H1 (cell line): ENCODE measurements around the gene TEX11. TPM values are rescaled to one million over a fixed set of nuclear protein-coding genes. Genes with fewer than 3 reads are reported as not detected.
A peak's percentile ranks its signal among the peaks of the same experiment; 100 is the strongest.

Experiments
- CTCF ChIA-PET: fragments of 300-600 bp; sonication (Branson Sonifier 250); formaldehyde crosslinking; loops from one replicate; lab custom pipeline; 2021; ENCODE audit not compliant: partially characterized antibody; lab: Charles Lee
- POLR2A ChIA-PET: fragments of 300-600 bp; sonication (Branson Sonifier 250); formaldehyde crosslinking; loops from one replicate; lab custom pipeline; 2021; ENCODE audit warnings: inconsistent platforms; ENCODE audit not compliant: partially characterized antibody; lab: Charles Lee
- DNase-seq, 2 experiments: peaks; one replicate each; pipeline versions ENCODE4 v3.0.0 to v3.0.0-alpha.2; 2010 to 2022; ENCODE audit warnings: low spot score in 2 of 2, low read depth in 1 of 2, mixed read lengths in 1 of 2
- FAIRE-seq: peaks from 2 replicates; lab custom pipeline; 2011; peaks lifted over from hg19 to GRCh38; lab: Jason Lieb, UNC
- H2AFZ ChIP-seq: 2 replicates; pipeline ENCODE4 v1.8.1; 2012; ENCODE audit warnings: low read length, inconsistent platforms
- H2AK5ac ChIP-seq: 2 replicates; pipeline ENCODE4 v1.6.1; 2013; ENCODE audit warnings: low read depth, low read length
- H2BK120ac ChIP-seq: replicated peaks from 2 replicates; pipeline ENCODE3; 2013; ENCODE audit warnings: low read depth, low read length, inconsistent platforms
- H2BK12ac ChIP-seq: 2 replicates; pipeline ENCODE4 v1.6.1; 2013; ENCODE audit warnings: low read depth, low read length
- H2BK15ac ChIP-seq: 2 replicates; pipeline ENCODE4 v1.6.1; 2013; ENCODE audit warnings: low read length
- H2BK20ac ChIP-seq: 2 replicates; pipeline ENCODE4 v1.6.1; 2013; ENCODE audit warnings: low read length
- H2BK5ac ChIP-seq: 2 replicates; pipeline ENCODE4 v1.6.1; 2013; ENCODE audit warnings: low read depth, low read length
- H3K14ac ChIP-seq: 2 replicates; pipeline ENCODE4 v1.6.1; 2013; ENCODE audit warnings: inconsistent platforms; ENCODE audit not compliant: insufficient read length
- H3K18ac ChIP-seq: 2 replicates; pipeline ENCODE4 v1.6.1; 2013; ENCODE audit warnings: low read length; ENCODE audit errors: extremely low read depth
- H3K23ac ChIP-seq: 2 replicates; pipeline ENCODE4 v1.6.1; 2013; ENCODE audit warnings: inconsistent platforms; ENCODE audit not compliant: insufficient read length
- H3K23me2 ChIP-seq: 2 replicates; pipeline ENCODE4 v1.6.1; 2013; ENCODE audit warnings: low read depth, low read length
- H3K27ac ChIP-seq: 2 replicates; pipeline ENCODE4 v1.6.1; 2011; ENCODE audit warnings: low read depth, low read length, inconsistent platforms
- H3K27me3 ChIP-seq, 4 experiments: replicated peaks in 1 of 4; 1 replicate in 1 of 4; 2 replicates in 3 of 4; pipeline versions ENCODE4 v1.6.1 to v1.8.1; 2011 to 2013; ENCODE audit warnings: low read length in 3 of 4, mild to moderate bottlenecking in 3 of 4, inconsistent platforms in 2 of 4, mixed read lengths in 2 of 4, moderate library complexity in 1 of 4; ENCODE audit not compliant: control insufficient read depth in 3 of 4, insufficient read depth in 3 of 4; ENCODE audit errors: extremely low read depth in 1 of 4
- H3K36me3 ChIP-seq, 4 experiments: 2 replicates each; pipeline versions ENCODE4 v1.6.1 to v1.8.1; 2011 to 2013; ENCODE audit warnings: mild to moderate bottlenecking in 4 of 4, low read length in 3 of 4, moderate library complexity in 2 of 4, control low read depth in 1 of 4, inconsistent platforms in 1 of 4; ENCODE audit not compliant: insufficient read depth in 4 of 4, control insufficient read depth in 2 of 4
- H3K4ac ChIP-seq: replicated peaks from 2 replicates; pipeline ENCODE3; 2013; ENCODE audit warnings: low read length, low read depth, mixed read lengths, inconsistent platforms; ENCODE audit not compliant: insufficient read length
- H3K4me1 ChIP-seq, 4 experiments: replicated peaks in 1 of 4; 1 replicate in 1 of 4; 2 replicates in 3 of 4; pipeline versions ENCODE4 v1.6.1 to v1.8.1; 2011 to 2013; ENCODE audit warnings: low read length in 3 of 4, inconsistent platforms in 2 of 4, mixed read lengths in 1 of 4; ENCODE audit not compliant: insufficient read depth in 4 of 4, control insufficient read depth in 3 of 4
- H3K4me2 ChIP-seq, 2 experiments: 2 replicates each; pipeline versions ENCODE4 v1.6.1 to v1.8.1; 2011 to 2013; ENCODE audit warnings: low read depth in 2 of 2, low read length in 2 of 2, control low read depth in 1 of 2, inconsistent platforms in 1 of 2, mild to moderate bottlenecking in 1 of 2; ENCODE audit not compliant: insufficient read depth in 1 of 2
- H3K4me3 ChIP-seq, 4 experiments: fragments of 200-600, 300-600 bp in 1 of 4; sonication (generic), shearing (Covaris generic), sonication (Bioruptor Twin) in 1 of 4; 2 replicates each; pipeline versions ENCODE4 v1.5.1 to v1.8.1; 2011 to 2016; ENCODE audit warnings: low read length in 4 of 4, low read depth in 3 of 4, control low read depth in 2 of 4, inconsistent platforms in 2 of 4, mild to moderate bottlenecking in 2 of 4, mixed read lengths in 1 of 4, moderate library complexity in 1 of 4; ENCODE audit not compliant: insufficient read depth in 2 of 4; ENCODE audit errors: extremely low read depth in 1 of 4
- H3K56ac ChIP-seq: replicated peaks from 2 replicates; pipeline ENCODE3; 2013; ENCODE audit warnings: low read depth, mild to moderate bottlenecking, mixed read lengths, low read length, inconsistent platforms; ENCODE audit not compliant: insufficient read length
- H3K79me1 ChIP-seq: 2 replicates; pipeline ENCODE4 v1.6.1; 2013; ENCODE audit warnings: low read depth, low read length, control low read depth
- H3K79me2 ChIP-seq, 2 experiments: 2 replicates each; pipeline versions ENCODE4 v1.6.1 to v1.8.1; 2012 to 2013; ENCODE audit warnings: low read length in 2 of 2, mild to moderate bottlenecking in 2 of 2, inconsistent platforms in 1 of 2; ENCODE audit not compliant: insufficient read depth in 2 of 2, control insufficient read depth in 1 of 2
- H3K9ac ChIP-seq, 4 experiments: replicated peaks in 1 of 4; 1 replicate in 1 of 4; 2 replicates in 3 of 4; pipeline versions ENCODE4 v1.6.1 to v1.8.1; 2011 to 2013; ENCODE audit warnings: low read depth in 3 of 4, low read length in 3 of 4, control low read depth in 2 of 4, mild to moderate bottlenecking in 2 of 4, moderate library complexity in 2 of 4, inconsistent platforms in 1 of 4; ENCODE audit errors: extremely low read depth in 1 of 4
- H3K9me3 ChIP-seq, 2 experiments: 2 replicates each; pipeline versions ENCODE4 v1.6.1 to v1.8.1; 2012 to 2013; ENCODE audit warnings: mild to moderate bottlenecking in 2 of 2, moderate library complexity in 2 of 2, control low read depth in 1 of 2, inconsistent platforms in 1 of 2, low read depth in 1 of 2, low read length in 1 of 2, mixed read lengths in 1 of 2; ENCODE audit not compliant: insufficient read depth in 2 of 2
- H4K20me1 ChIP-seq, 2 experiments: replicated peaks in 1 of 2; 2 replicates each; pipeline versions ENCODE3 to v1.8.1; 2011 to 2013; ENCODE audit warnings: inconsistent platforms in 2 of 2, low read length in 2 of 2, mild to moderate bottlenecking in 1 of 2; ENCODE audit not compliant: insufficient read depth in 2 of 2, control insufficient read depth in 1 of 2
- H4K5ac ChIP-seq: 2 replicates; pipeline ENCODE4 v1.6.1; 2013; ENCODE audit warnings: low read length, low read depth, mixed read lengths, inconsistent platforms; ENCODE audit not compliant: insufficient read length
- H4K8ac ChIP-seq: 2 replicates; pipeline ENCODE4 v1.8.0; 2013; ENCODE audit warnings: mild to moderate bottlenecking, moderate library complexity, low read length, inconsistent platforms; ENCODE audit not compliant: insufficient read depth; ENCODE audit errors: extremely low read depth
- H4K91ac ChIP-seq: replicated peaks from 2 replicates; pipeline ENCODE3; 2013; ENCODE audit warnings: low read length, mixed read lengths, inconsistent platforms; ENCODE audit not compliant: insufficient read length
- HDAC2 ChIP-seq, 2 experiments: fragments of 300-600 bp in 1 of 2; sonication (generic) in 1 of 2; IDR thresholded peaks; 2 replicates each; pipeline ENCODE4 v1.6.1; 2011 to 2012; ENCODE audit warnings: low read depth in 2 of 2, low read length in 2 of 2, mild to moderate bottlenecking in 2 of 2, moderate library complexity in 2 of 2, borderline replicate concordance in 1 of 2, inconsistent platforms in 1 of 2
- POLR2A ChIP-seq, 2 experiments: IDR thresholded peaks; 1 replicate in 1 of 2; 2 replicates in 1 of 2; pipeline ENCODE4 v1.6.1; 2011; ENCODE audit warnings: low read depth in 2 of 2, low read length in 2 of 2, mild to moderate bottlenecking in 2 of 2; ENCODE audit errors: control extremely low read depth in 1 of 2
- whole genome bisulfite sequencing, 2 experiments: shearing (Covaris generic) in 1 of 2; methylation state at CpG; one replicate each; pipeline versions ENCODE4 v1.1.6 to v1.1.7; 2013 to 2015; ENCODE audit warnings: low lambda C conversion rate in 2 of 2, mixed read lengths in 2 of 2, inconsistent platforms in 1 of 2, low coverage in 1 of 2, missing lambda C conversion rate in 1 of 2; ENCODE audit not compliant: insufficient replicate concordance in 2 of 2, insufficient coverage in 1 of 2, insufficient read length in 1 of 2; ENCODE audit errors: extremely low coverage in 1 of 2, missing lambda C conversion rate in 1 of 2; 5-methylcytosine and 5-hydroxymethylcytosine counted together
- polyA plus RNA-seq, 7 experiments: library from polyadenylated mRNA; depleted of rRNA in 3 of 7; stranded (reverse) in 5 of 7; unstranded in 2 of 7; fragments of >200 nt in 5 of 7; fragments of 200-250 nt in 2 of 7; gene quantifications; 1 replicate in 5 of 7; 2 replicates in 1 of 7; 4 replicates in 1 of 7; pipeline versions ENCODE4 v1.2.1 to v1.2.3, GENCODE V29; 2011 to 2013; ENCODE audit warnings: missing spikeins in 2 of 7, mixed read lengths in 2 of 7
- total RNA-seq: library from RNA; stranded (reverse); fragmentation: NEBNext Ultra II Directional; extraction: Animal tissue kit (Norgen Biotek cat#: 25700); gene quantifications from 2 replicates; pipeline ENCODE4 v1.2.1, GENCODE V29; 2021

The TEX11 gene
- total and polyA plus RNA-seq, 2 of the 8 experiments (the other 6 are each of a cell fraction or from before 2014, with no cell fraction given), result 0.11 to 0.74 TPM

- WGBS, 2 experiments, result 88% methylated on average over 6 of the region's 6 CpGs; no CpG with 5 or more reads in 1 of the 2 experiments
- no peak for FAIRE-seq
Observed at GRCh38 chrX:70924294-70924911, 15.9 kb upstream of the TEX11 start.

More at GRCh38 chrX:70924294-70924911, 15.9 kb upstream of the TEX11 start:
- peaks cover 4% of the 10 kb centered on the region for H3K79me1 ChIP-seq
- H3K27me3 ChIP-seq, result no peaks in the 10 kb centered on the region
- H3K36me3 ChIP-seq, result peaks cover 5 to 45% (median 24%) of the 10 kb centered on the region in 4 experiments; a peak in 7 of 8 replicates
- H3K4me1 ChIP-seq, result peaks cover 0 to 11% (median 3%) of the 10 kb centered on the region in 4 experiments; a peak in 4 of 7 replicates
- H4K20me1 ChIP-seq, result no peaks in the 10 kb centered on the region
- H3K18ac ChIP-seq, result no peak overlapping the region
- ChIA-PET POLR2A (interaction anchor here (1.2 to 3.7 kb wide), 6 partner anchors 7 to 162 kb away, joined by 3 to 32 read pairs (median 8); partner anchors contain the start of gene SLC7A3), CTCF (interaction anchor here (0.9 to 1.2 kb wide), 2 partner anchors 46 to 155 kb away, joined by 3 to 5 read pairs; no protein-coding TSS in a partner anchor)
- H3K4ac ChIP-seq, result no peak overlapping the region
- H2BK20ac ChIP-seq, result no peak overlapping the region
- 0 out of 2 replicates have a peak overlapping the region, but pooled peaks have one; percentile 60 for H2BK12ac ChIP-seq
- no peak overlapping the region for H3K56ac ChIP-seq
- H3K23me2 ChIP-seq, result no peaks in the 10 kb centered on the region
- H4K8ac ChIP-seq, result no peak overlapping the region
- H3K27ac ChIP-seq, result no peak overlapping the region
- no peak overlapping the region for H2AFZ ChIP-seq
- H4K91ac ChIP-seq, result no peak overlapping the region
- H4K5ac ChIP-seq, result no peak overlapping the region
- no peak for TF ChIP-seq HDAC2 (IDR thresholded peaks at IDR 0.05; ENCODE audit: borderline replicate concordance in 1 of 2, low read depth in 2 of 2, low read length in 2 of 2)
- TF ChIP-seq POLR2A (IDR thresholded peaks at IDR 0.05; ENCODE audit: control extremely low read depth in 1 of 2, low read depth in 2 of 2, low read length in 2 of 2), result peak in 1 of 2 experiments; percentile 32; a peak in 1 of 3 replicates
- H3K9ac ChIP-seq, result no peak overlapping the region
- no peak for DNase-seq
- H3K4me3 ChIP-seq, result no peak overlapping the region
- no peak overlapping the region for H2BK15ac ChIP-seq
- H3K9me3 ChIP-seq, result no peaks in the 10 kb centered on the region
- no peak overlapping the region for H3K23ac ChIP-seq
- H3K79me2 ChIP-seq, result peaks cover 0 to 17% of the 10 kb centered on the region in 2 experiments; a peak in 2 of 4 replicates
- no peak overlapping the region; the same call in 1 of the 2 replicates for H2BK5ac ChIP-seq
- H3K4me2 ChIP-seq, result no peak overlapping the region
- H3K14ac ChIP-seq, result no peak overlapping the region
- no peak overlapping the region for H2AK5ac ChIP-seq
- H2BK120ac ChIP-seq, result no peak overlapping the region
